ENCODE data around the gene GPATCH1. TPM values are rescaled to one million over a fixed set of nuclear protein-coding genes. Genes with fewer than 3 reads are reported as not detected.

Gene GPATCH1
- total RNA-seq, 1 donor from 2014 or later = 11.1 TPM

DNA sequence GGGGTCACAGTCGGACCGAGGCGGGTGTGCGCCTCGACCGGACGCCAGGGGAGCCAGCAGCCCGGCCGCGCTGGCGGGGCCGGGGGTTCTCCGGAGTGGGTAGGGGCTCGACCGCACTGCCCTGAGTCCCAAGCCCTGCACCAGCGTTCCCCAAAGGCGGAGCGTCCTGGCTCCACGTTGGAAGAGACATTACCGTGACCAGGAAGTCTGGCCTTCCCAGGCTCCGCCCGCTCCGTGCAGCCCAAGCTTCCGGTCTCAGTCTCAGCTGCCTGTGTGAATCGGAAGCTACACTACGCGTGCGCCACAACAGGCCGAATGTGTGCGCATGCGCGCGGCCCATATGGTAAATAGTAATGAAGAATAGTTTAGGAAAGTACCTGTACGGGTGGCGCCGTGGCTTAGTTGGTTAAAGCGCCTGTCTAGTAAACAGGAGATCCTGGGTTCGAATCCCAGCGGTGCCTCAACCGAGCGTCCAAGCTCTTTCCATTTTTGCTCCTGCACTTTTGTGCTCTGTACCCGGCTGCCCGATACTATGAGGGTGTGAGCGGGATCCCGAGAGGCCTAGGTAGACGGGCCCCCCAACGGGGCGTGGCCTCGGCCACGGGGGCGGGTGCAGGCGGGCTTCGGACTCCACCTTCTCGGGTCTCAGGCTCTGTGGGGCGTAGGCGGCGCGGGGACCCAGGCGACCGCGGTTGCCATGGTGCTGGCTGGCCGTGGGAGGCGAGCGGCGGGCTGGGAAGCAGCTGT, 95.9 kb downstream of the GPATCH1 start:
- Mint-ChIP-seq H3K9me3 (no peaks in the 10 kb centered on the region), H3K27me3 (ENCODE audit: insufficient read depth) (peaks cover 9% of the 10 kb centered on the region), H3K27ac (peak overlapping the region; percentile 97), H3K36me3 (ENCODE audit: low read depth) (peaks cover 5% of the 10 kb centered on the region), H3K4me1 (ENCODE audit: low read depth) (peaks cover 41% of the 10 kb centered on the region), H3K4me3 (peak overlapping the region; percentile 97)
- intact Hi-C loops (cut with micrococcal nuclease) = loop anchor here (1.0 to 10.0 kb wide), 13 partner anchors 17 to 1962 kb away; partner anchors contain the start of genes ANKRD27, CEBPG, FAAP24 and GPATCH1
- DNase-seq (ENCODE audit: low spot score) = peak; percentile 97

- H3K4me1 Mint-ChIP-seq (ENCODE audit: low read depth) = peaks cover 35% of the 10 kb centered on the region
- DNase-seq (ENCODE audit: low spot score) = no peak
- peaks cover 9% of the 10 kb centered on the region for H3K27me3 Mint-ChIP-seq (ENCODE audit: insufficient read depth)
- peak overlapping the region; percentile 97 for H3K27ac Mint-ChIP-seq
- H3K4me3 Mint-ChIP-seq = peak overlapping the region; percentile 97
- no peaks in the 10 kb centered on the region for H3K9me3 Mint-ChIP-seq
- peaks cover 3% of the 10 kb centered on the region for H3K36me3 Mint-ChIP-seq (ENCODE audit: low read depth)
- intact Hi-C loops (cut with micrococcal nuclease) = loop anchor here (1.0 to 10.0 kb wide), 12 partner anchors 17 to 1963 kb away; partner anchors contain the start of genes ANKRD27, CEBPG, FAAP24 and GPATCH1
These were observed 96.5 kb downstream of the GPATCH1 start for GRCh38 chr19:33177417-33177979.

Other genes starting within 250 kb of the GPATCH1 start
- gene SLC7A9, start 211.4 kb upstream of the GPATCH1 start, total RNA-seq = 0.18 and 0.49 TPM in 2 replicates
- 15.5 and 17.2 TPM in 2 replicates for gene CEP89, start 109.2 kb upstream of the GPATCH1 start, total RNA-seq
- gene FAAP24, start 108.9 kb upstream of the GPATCH1 start, total RNA-seq = 10.7 and 11.2 TPM in 2 replicates
- 2.5 and 2.6 TPM in 2 replicates for gene RHPN2, start 16.3 kb upstream of the GPATCH1 start, total RNA-seq
- not detected in 2 replicates for gene WDR88, start 50.9 kb downstream of the GPATCH1 start, total RNA-seq
- gene LRP3, start 113.1 kb downstream of the GPATCH1 start, total RNA-seq = 0.13 and 0.29 TPM in 2 replicates
- gene SLC7A10, start 144.7 kb downstream of the GPATCH1 start, total RNA-seq = not detected in 2 replicates
- gene CEBPA, start 221.4 kb downstream of the GPATCH1 start, total RNA-seq = 1.8 and 2.1 TPM in 2 replicates